HEK293T (cell line): ENCODE results near the gene EXD3.

Experiments used
- ARNT ChIP-seq: fragments of 450-650 bp; IDR thresholded peaks from 2 replicates; pipeline ENCODE4 v1.6.1; 2017; ENCODE audit warnings: mild to moderate bottlenecking
- BHLHE40 ChIP-seq: fragments of 450-650 bp; IDR thresholded peaks from 2 replicates; pipeline ENCODE4 v1.6.1; 2016; ENCODE audit warnings: mild to moderate bottlenecking, moderate library complexity, borderline replicate concordance
- ELF4 ChIP-seq: fragments of 450-650 bp; IDR thresholded peaks from 2 replicates; pipeline ENCODE4 v1.6.1; 2017; ENCODE audit warnings: antibody characterized with exemption
- FOXM1 ChIP-seq: fragments of 450-650 bp; IDR thresholded peaks from 2 replicates; pipeline ENCODE4 v1.6.1; 2017; ENCODE audit warnings: mild to moderate bottlenecking, borderline replicate concordance
- HDGF ChIP-seq: fragments of 450-650 bp; IDR thresholded peaks from 2 replicates; pipeline ENCODE4 v1.6.1; 2017; ENCODE audit warnings: antibody characterized with exemption, borderline replicate concordance
- TARDBP ChIP-seq: fragments of 450-650 bp; IDR thresholded peaks from 2 replicates; pipeline ENCODE4 v1.6.1; 2016

GRCh38 chr9:137462396-137462985, 39.5 kb upstream of the EXD3 start:
- TF ChIP-seq FOXM1 (no peak), HDGF (no peak), ELF4 (no peak), BHLHE40 (no peak), TARDBP (no peak), ARNT (no peak)
